Lung (tissue), 12 donors: Measurements from ENCODE around the gene ZDHHC11. TPM values are rescaled to one million over a fixed set of nuclear protein-coding genes. Genes with fewer than 3 reads are reported as not detected.

ENCODE experiments used
- ATAC-seq: fragments of 200-7000 bp; cut with Tn5 transposase; one replicate; pipeline ENCODE4 v1.9.1; 2020; ENCODE audit warnings: moderate number of reproducible peaks; ENCODE audit not compliant: insufficient read depth, low FRiP score
- DNase-seq, 3 donors: peaks; one replicate each; pipeline ENCODE4 v3.0.0-alpha.2; 2013 to 2017
- H3K27ac ChIP-seq, 2 donors: one replicate each; pipeline ENCODE4 v1.5.1; 2013; ENCODE audit warnings: mild to moderate bottlenecking in 2 of 2, moderate library complexity in 2 of 2, control low read depth in 1 of 2, inconsistent platforms in 1 of 2, low read depth in 1 of 2, low read length in 1 of 2
- H3K27me3 ChIP-seq, 3 donors: one replicate each; pipeline ENCODE4 v1.5.1; 2013; ENCODE audit warnings: low read length in 2 of 3; ENCODE audit not compliant: control insufficient read depth in 3 of 3, insufficient read depth in 3 of 3
- H3K36me3 ChIP-seq, 4 donors: one replicate each; pipeline ENCODE4 v1.5.1; 2013; ENCODE audit warnings: low read length in 4 of 4, mild to moderate bottlenecking in 1 of 4, moderate library complexity in 1 of 4; ENCODE audit not compliant: control insufficient read depth in 4 of 4, insufficient read depth in 4 of 4
- H3K4me1 ChIP-seq, 5 donors: one replicate each; pipeline ENCODE4 v1.5.1; 2013; ENCODE audit warnings: low read length in 5 of 5, mild to moderate bottlenecking in 2 of 5, moderate library complexity in 1 of 5; ENCODE audit not compliant: control insufficient read depth in 5 of 5, insufficient read depth in 5 of 5
- H3K4me3 ChIP-seq: one replicate; pipeline ENCODE4 v1.5.1; 2013; ENCODE audit warnings: mild to moderate bottlenecking, control low read depth, moderate library complexity
- H3K9ac ChIP-seq, 2 donors: one replicate each; pipeline ENCODE4 v1.5.1; 2013; ENCODE audit warnings: low read length in 2 of 2, control low read depth in 1 of 2; ENCODE audit not compliant: insufficient read depth in 1 of 2
- H3K9me3 ChIP-seq, 4 donors: one replicate each; pipeline ENCODE4 v1.5.1; 2013; ENCODE audit warnings: low read length in 3 of 4, mild to moderate bottlenecking in 1 of 4, moderate library complexity in 1 of 4; ENCODE audit not compliant: control insufficient read depth in 4 of 4, insufficient read depth in 3 of 4
- WGBS, 2 donors: extraction: QIAGEN DNeasy Blood & Tissue Kit; methylation state at CpG; one replicate each; pipeline ENCODE4 v1.1.7; 2013; 5-methylcytosine and 5-hydroxymethylcytosine counted together
- polyA plus RNA-seq, 2 donors: library from polyadenylated mRNA; stranded (reverse); fragments of 200-250 nt; gene quantifications; one replicate each; pipeline ENCODE4 v1.2.1, GENCODE V29; 2013
- total RNA-seq, 2 donors: library from RNA; depleted of rRNA in 1 of 2; stranded (reverse); fragments of >200 nt in 1 of 2; gene quantifications; one replicate each; pipeline ENCODE4 v1.2.1, GENCODE V29; 2014 to 2021
- TF ChIP-seq, protein P1 (sequence below): IDR thresholded peaks from 2 replicates; pipeline ENCODE4 v1.5.1; 2012; ENCODE audit warnings: mild to moderate bottlenecking; ENCODE audit errors: control extremely low read depth, extremely low read depth
- donor health status: control.
- donor health status: control.
- donor health status: Bipolar disorder and iron deficiency.
- donor health status: healthy.
- donor health status: DM: yes; HTN: yes; CAD: no.

Gene ZDHHC11
- total and polyA plus RNA-seq, 4 donors, result 6.8 to 110 (median 20.5) TPM

DNA sequence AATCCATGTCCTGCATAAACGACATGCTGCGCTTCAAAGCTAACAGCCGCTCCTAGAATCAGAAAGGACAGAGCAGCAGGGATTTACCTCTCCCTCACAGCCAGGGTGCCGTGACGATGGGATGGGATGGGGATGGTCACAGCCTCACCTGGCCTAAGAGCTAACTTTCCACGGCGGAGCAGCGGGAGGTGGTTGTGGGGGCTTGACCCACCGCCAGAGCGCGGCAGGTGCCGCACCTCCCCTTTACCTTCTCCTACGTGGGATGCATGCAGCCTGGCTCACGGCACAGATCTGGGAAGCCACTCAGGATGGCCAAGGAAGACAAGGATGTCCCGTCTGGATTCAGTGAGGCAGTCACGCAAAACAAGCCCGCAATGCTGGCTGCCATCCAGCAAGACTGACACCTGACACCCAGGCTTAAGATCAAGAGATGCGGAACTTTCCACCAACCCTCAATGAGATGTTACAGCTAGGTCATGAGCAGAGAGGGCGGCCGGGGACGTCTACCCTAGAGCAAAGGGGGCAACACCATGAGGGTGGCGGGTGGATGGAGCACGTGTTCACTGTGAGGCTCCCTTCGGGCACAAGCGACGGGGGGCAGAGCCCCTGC is 36.0 kb upstream of the ZDHHC11 start:
- Histone ChIP-seq H3K4me3 (no peak overlapping the region), H3K27ac (no peak overlapping the region), H3K36me3 (peaks cover 37 to 68% (median 62%) of the 10 kb centered on the region in 4 donors), H3K9ac (no peak overlapping the region), H3K9me3 (peaks cover 0 to 5% (median 0%) of the 10 kb centered on the region in 4 donors), H3K27me3 (no peaks in the 10 kb centered on the region), H3K4me1 (peaks cover 0 to 12% (median 6%) of the 10 kb centered on the region in 5 donors)
- DNase-seq (no peak), ATAC-seq (no peak)
- TF ChIP-seq, protein P1, sequence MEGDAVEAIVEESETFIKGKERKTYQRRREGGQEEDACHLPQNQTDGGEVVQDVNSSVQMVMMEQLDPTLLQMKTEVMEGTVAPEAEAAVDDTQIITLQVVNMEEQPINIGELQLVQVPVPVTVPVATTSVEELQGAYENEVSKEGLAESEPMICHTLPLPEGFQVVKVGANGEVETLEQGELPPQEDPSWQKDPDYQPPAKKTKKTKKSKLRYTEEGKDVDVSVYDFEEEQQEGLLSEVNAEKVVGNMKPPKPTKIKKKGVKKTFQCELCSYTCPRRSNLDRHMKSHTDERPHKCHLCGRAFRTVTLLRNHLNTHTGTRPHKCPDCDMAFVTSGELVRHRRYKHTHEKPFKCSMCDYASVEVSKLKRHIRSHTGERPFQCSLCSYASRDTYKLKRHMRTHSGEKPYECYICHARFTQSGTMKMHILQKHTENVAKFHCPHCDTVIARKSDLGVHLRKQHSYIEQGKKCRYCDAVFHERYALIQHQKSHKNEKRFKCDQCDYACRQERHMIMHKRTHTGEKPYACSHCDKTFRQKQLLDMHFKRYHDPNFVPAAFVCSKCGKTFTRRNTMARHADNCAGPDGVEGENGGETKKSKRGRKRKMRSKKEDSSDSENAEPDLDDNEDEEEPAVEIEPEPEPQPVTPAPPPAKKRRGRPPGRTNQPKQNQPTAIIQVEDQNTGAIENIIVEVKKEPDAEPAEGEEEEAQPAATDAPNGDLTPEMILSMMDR, result no peak
- 94 to 97% methylated on average over 26 of the region's 26 CpGs for WGBS, 2 donors

DNA sequence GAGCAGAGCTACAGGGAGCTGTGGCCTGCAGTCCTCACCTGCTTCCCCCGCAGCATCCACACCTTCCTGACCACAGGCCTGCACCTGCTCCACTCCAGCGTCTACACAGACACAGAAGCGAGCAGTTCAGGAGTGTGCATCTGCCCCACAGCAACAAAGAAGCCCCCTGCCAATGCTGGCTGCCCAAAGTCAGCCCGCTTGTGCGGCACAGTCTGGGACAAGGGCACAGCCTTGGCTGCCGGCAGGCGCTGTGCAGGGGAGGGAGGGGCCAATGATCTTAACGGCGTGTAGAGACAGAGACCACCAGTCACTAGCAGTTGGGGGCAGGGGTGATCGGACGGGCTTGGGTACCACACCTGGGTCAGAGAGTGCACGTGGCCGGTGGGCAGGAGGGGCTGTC is 35.2 kb upstream of the ZDHHC11 start:
- Histone ChIP-seq H3K4me3 (no peak overlapping the region), H3K27ac (no peak overlapping the region), H3K9me3 (peaks cover 0 to 5% (median 0%) of the 10 kb centered on the region in 4 donors), H3K9ac (no peak overlapping the region), H3K36me3 (peaks cover 45 to 73% (median 61%) of the 10 kb centered on the region in 4 donors), H3K27me3 (no peaks in the 10 kb centered on the region), H3K4me1 (peaks cover 0 to 5% (median 0%) of the 10 kb centered on the region in 5 donors)
- ATAC-seq (no peak), DNase-seq (no peak)
- TF ChIP-seq, protein P1, result no peak
- WGBS, 2 donors, result 92 to 98% methylated on average over 13 of the region's 13 CpGs

DNA sequence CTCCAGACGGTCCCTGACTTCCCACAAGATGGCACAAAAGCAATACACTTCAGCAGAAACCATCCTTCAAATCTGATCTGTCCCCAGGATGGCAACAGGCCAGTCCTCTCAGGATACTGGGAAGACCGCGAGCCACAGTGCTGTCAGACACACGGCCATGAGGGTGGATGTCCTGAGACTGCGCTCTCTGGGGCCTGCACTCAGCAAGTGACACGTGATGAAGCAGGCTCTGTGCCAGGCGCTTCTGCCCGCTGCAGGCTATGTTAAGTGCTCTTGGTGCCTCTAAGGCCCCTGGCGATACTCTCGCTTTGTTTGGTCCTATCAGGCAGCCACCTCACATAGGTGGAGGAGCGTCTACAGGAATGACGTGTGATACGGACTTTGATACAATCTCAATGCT is 34.7 kb upstream of the ZDHHC11 start:
- no peak overlapping the region for H3K27ac ChIP-seq
- H3K4me1 ChIP-seq, result peaks cover 0 to 5% (median 0%) of the 10 kb centered on the region in 5 donors
- H3K9ac ChIP-seq, result no peak overlapping the region
- peaks cover 46 to 74% (median 57%) of the 10 kb centered on the region in 4 donors for H3K36me3 ChIP-seq
- ATAC-seq (no peak), DNase-seq (peak in 1 of 3 donors; percentile 25)
- TF ChIP-seq, protein P1, result no peak
- no peak overlapping the region for H3K4me3 ChIP-seq
- WGBS, 2 donors, result 82 to 83% methylated on average over 13 of the region's 13 CpGs
- H3K27me3 ChIP-seq, result no peaks in the 10 kb centered on the region
- peaks cover 0 to 5% (median 0%) of the 10 kb centered on the region in 4 donors for H3K9me3 ChIP-seq

DNA sequence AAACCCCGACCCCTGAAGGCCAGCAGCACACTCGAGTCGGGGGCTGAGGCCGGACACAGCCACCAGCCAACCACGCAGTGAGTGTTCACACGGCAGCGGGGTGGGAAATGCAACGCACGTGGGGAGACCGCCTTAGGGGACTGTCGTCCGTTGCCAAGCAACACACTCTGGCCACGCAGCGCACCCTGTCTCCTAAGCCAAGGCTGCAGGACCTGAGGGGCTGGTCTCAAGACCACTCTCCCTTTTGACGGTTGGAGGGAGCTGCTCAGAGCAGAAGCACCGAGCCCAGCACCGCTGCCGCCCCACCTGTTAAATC is 34.3 kb upstream of the ZDHHC11 start:
- whole genome bisulfite sequencing, 2 donors, result 93 to 97% methylated on average over 18 of the region's 18 CpGs
- H3K9ac ChIP-seq, result no peak overlapping the region
- DNase-seq (no peak), ATAC-seq (no peak)
- TF ChIP-seq, protein P1, result no peak
- H3K4me1 ChIP-seq, result peaks cover 0 to 5% (median 0%) of the 10 kb centered on the region in 5 donors
- peaks cover 46 to 72% (median 55%) of the 10 kb centered on the region in 4 donors for H3K36me3 ChIP-seq
- H3K9me3 ChIP-seq, result peaks cover 0 to 5% (median 0%) of the 10 kb centered on the region in 4 donors
- no peak overlapping the region for H3K27ac ChIP-seq
- H3K27me3 ChIP-seq, result no peaks in the 10 kb centered on the region
- no peak overlapping the region for H3K4me3 ChIP-seq
